Esophagus squamous epithelium (tissue), 5 donors: ENCODE data around the gene COTL1. TPM values are rescaled to one million over a fixed set of nuclear protein-coding genes. Genes with fewer than 3 reads are reported as not detected.

Source experiments
- DNase-seq: peaks from one replicate; lab custom pipeline; 2025; lab: John Stamatoyannopoulos, UW
- H3K27ac ChIP-seq, 4 donors: fragments of 200-600 bp; sonication (generic); one replicate each; pipeline ENCODE4 v1.5.1; 2016 to 2019; ENCODE audit warnings: mild to moderate bottlenecking in 1 of 4
- H3K27me3 ChIP-seq, 4 donors: fragments of 200-600 bp; sonication (generic); 1 replicate in 3 of 4; 2 replicates in 1 of 4; pipeline versions ENCODE4 v1.5.1 to v1.6.0; 2017 to 2021; ENCODE audit warnings: antibody characterized with exemption in 1 of 4
- H3K36me3 ChIP-seq, 3 donors: fragments of 200-600 bp; sonication (generic); one replicate each; pipeline ENCODE4 v1.5.1; 2016 to 2019
- H3K4me1 ChIP-seq, 3 donors: fragments of 200-600 bp; sonication (generic); one replicate each; pipeline ENCODE4 v1.5.1; 2017 to 2019
- H3K4me3 ChIP-seq, 4 donors: fragments of 200-600 bp; sonication (generic); 1 replicate in 3 of 4; 2 replicates in 1 of 4; pipeline ENCODE4 v1.5.1; 2016 to 2019; ENCODE audit warnings: mild to moderate bottlenecking in 2 of 4, moderate library complexity in 1 of 4
- H3K9me3 ChIP-seq, 3 donors: fragments of 200-600 bp; sonication (generic); one replicate each; pipeline ENCODE4 v1.5.1; 2016 to 2019
- CTCF ChIP-seq, 6 experiments: fragments of 450-650 bp in 4 of 6; fragments of 200-600 bp in 2 of 6; sonication (generic) in 2 of 6; IDR thresholded peaks; one replicate each; pipeline ENCODE4 v1.5.1; 2016 to 2019; ENCODE audit warnings: antibody characterized with exemption in 6 of 6, mild to moderate bottlenecking in 4 of 6, moderate library complexity in 4 of 6
- POLR2A ChIP-seq, 4 donors: fragments of 450-650 bp; IDR thresholded peaks; one replicate each; pipeline ENCODE4 v1.6.1; 2017; ENCODE audit warnings: antibody characterized with exemption in 4 of 4, mild to moderate bottlenecking in 4 of 4, moderate library complexity in 3 of 4
- WGBS, 2 donors: methylation state at CpG; one replicate each; pipeline ENCODE4 v1.1.5; 2018; 5-methylcytosine and 5-hydroxymethylcytosine counted together
- intact Hi-C: fragments of 100-400 bp; cut with DNase I; formaldehyde crosslinking; loops from one replicate; pipeline ENCODE4 v1.15.0; 2022
- total RNA-seq, 4 donors: library from RNA; depleted of rRNA; stranded (reverse); fragments of >200 nt; gene quantifications; one replicate each; pipeline ENCODE4 v1.1.0, GENCODE V29; 2016
- donor health status: DM: yes; HTN: yes; CAD: no.

COTL1 gene
- total RNA-seq, 4 donors from 2014 or later, result 7.9 to 34.2 (median 23.4) TPM

GRCh38 chr16:84582958-84583516 lies 34.8 kb downstream of the COTL1 start:
- H3K4me1 ChIP-seq, result no peaks in the 10 kb centered on the region
- 73 to 79% methylated on average over 7 to 9 of the region's 11 CpGs for WGBS, 2 donors
- no peaks in the 10 kb centered on the region for H3K9me3 ChIP-seq
- no peak for DNase-seq
- intact Hi-C loops, result no loop called here
- H3K27ac ChIP-seq, result no peak overlapping the region
- TF ChIP-seq POLR2A (IDR thresholded peaks at IDR 0.05) (no peak), CTCF (IDR thresholded peaks at IDR 0.05) (no peak)
- H3K4me3 ChIP-seq, result no peak overlapping the region
- H3K36me3 ChIP-seq, result peaks cover 0 to 9% (median 0%) of the 10 kb centered on the region in 3 donors
- no peaks in the 10 kb centered on the region for H3K27me3 ChIP-seq

GRCh38 chr16:84581158-84581557 lies 36.7 kb downstream of the COTL1 start:
- intact Hi-C loops, result no loop called here
- Histone ChIP-seq H3K4me3 (no peak overlapping the region), H3K9me3 (no peaks in the 10 kb centered on the region), H3K27me3 (no peaks in the 10 kb centered on the region), H3K4me1 (no peaks in the 10 kb centered on the region), H3K27ac (no peak overlapping the region), H3K36me3 (peaks cover 0 to 9% (median 0%) of the 10 kb centered on the region in 3 donors)
- TF ChIP-seq POLR2A (IDR thresholded peaks at IDR 0.05), result no peak
- no peak for TF ChIP-seq CTCF (IDR thresholded peaks at IDR 0.05)
- 84 to 88% methylated on average over 6 to 8 of the region's 8 CpGs for WGBS, 2 donors
- DNase-seq, result no peak

- Histone ChIP-seq H3K27me3 (no peaks in the 10 kb centered on the region), H3K36me3 (peaks cover 0 to 9% (median 0%) of the 10 kb centered on the region in 3 donors), H3K27ac (no peak overlapping the region), H3K4me3 (no peak overlapping the region), H3K4me1 (no peaks in the 10 kb centered on the region), H3K9me3 (no peaks in the 10 kb centered on the region)
- DNase-seq, result no peak
- TF ChIP-seq POLR2A (IDR thresholded peaks at IDR 0.05) (no peak), CTCF (IDR thresholded peaks at IDR 0.05) (no peak)
- 73 to 87% methylated on average over 3 to 8 of the region's 11 CpGs for WGBS, 2 donors
- intact Hi-C loops, result no loop called here
These were observed 37.9 kb downstream of the COTL1 start for GRCh38 chr16:84579936-84580335.

GRCh38 chr16:84578538-84579126 lies 39.2 kb downstream of the COTL1 start:
- Histone ChIP-seq H3K27me3 (no peaks in the 10 kb centered on the region), H3K4me3 (no peak overlapping the region), H3K27ac (no peak overlapping the region), H3K9me3 (no peaks in the 10 kb centered on the region), H3K36me3 (peaks cover 0 to 3% (median 0%) of the 10 kb centered on the region in 3 donors), H3K4me1 (no peaks in the 10 kb centered on the region)
- intact Hi-C loops, result no loop called here
- WGBS, 2 donors, result 80 to 92% methylated on average over 6 of the region's 6 CpGs
- TF ChIP-seq CTCF (IDR thresholded peaks at IDR 0.05), result no peak
- no peak for TF ChIP-seq POLR2A (IDR thresholded peaks at IDR 0.05)
- DNase-seq, result no peak

- Histone ChIP-seq H3K27ac (no peak overlapping the region), H3K4me1 (no peaks in the 10 kb centered on the region), H3K36me3 (no peaks in the 10 kb centered on the region), H3K9me3 (no peaks in the 10 kb centered on the region), H3K27me3 (no peaks in the 10 kb centered on the region), H3K4me3 (no peak overlapping the region)
- DNase-seq, result no peak
- WGBS, 2 donors, result 77 to 81% methylated on average over 14 to 15 of the region's 15 CpGs
- TF ChIP-seq POLR2A (IDR thresholded peaks at IDR 0.05) (no peak), CTCF (IDR thresholded peaks at IDR 0.05) (no peak)
- intact Hi-C loops, result no loop called here
These were observed 40.7 kb downstream of the COTL1 start for GRCh38 chr16:84577034-84577803.
